Ishikawa (cell line): Measurements from ENCODE around the gene MSH5.

ENCODE experiments used
- CEBPB ChIP-seq: IDR thresholded peaks from 2 replicates; pipeline ENCODE4 v1.6.1; 2012
- YY1 ChIP-seq: IDR thresholded peaks from 2 replicates; pipeline ENCODE4 v1.6.1; 2012; ENCODE audit warnings: low read depth

DNA sequence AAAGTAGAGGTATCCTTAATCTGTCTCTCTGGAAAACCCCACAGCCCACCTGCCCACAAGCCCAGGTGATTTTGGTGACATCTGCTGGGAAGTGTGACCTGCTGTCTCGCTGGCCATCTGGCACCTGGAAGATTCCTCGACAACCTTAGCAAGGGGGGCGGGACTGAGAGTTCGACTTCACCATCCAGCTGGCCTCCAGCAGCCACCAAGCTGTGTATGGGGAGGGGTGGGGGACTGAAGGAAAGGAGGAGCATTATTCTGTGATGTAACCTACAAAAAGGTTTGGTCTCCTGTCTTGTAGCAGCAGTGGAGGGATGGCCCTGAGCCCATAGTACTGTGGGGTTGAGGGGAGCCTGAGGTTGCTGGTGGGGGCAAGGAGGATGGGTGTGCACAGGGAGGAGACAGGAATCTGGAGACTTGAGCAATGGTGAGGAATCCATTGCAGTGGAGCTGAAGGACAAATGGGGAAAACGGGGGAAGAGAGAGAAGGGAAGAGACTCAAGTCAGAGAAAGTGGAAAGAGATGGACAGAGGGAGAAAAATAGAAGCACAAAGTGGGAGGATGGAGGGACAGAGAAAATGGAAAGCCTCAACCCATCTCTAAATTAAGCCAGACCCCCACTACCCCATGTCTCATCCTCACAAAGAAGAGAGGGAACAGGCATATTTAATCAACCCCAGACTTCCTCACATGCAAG, 29.1 kb upstream of the MSH5 start:
- TF ChIP-seq YY1 = no peak
- no peak for TF ChIP-seq CEBPB
